ENCODE measurements around the gene TMC1.
A peak's percentile ranks its signal among the peaks of the same experiment; 100 is the strongest.

The TMC1 gene

GRCh38 chr9:72684615-72685014 is 163.2 kb downstream of the TMC1 start:
- DNase-seq = no peak

GRCh38 chr9:72685911-72686310 is 164.5 kb downstream of the TMC1 start:
- DNase-seq = no peak

GRCh38 chr9:72687331-72687730 is 165.9 kb downstream of the TMC1 start:
- DNase-seq = no peak

GRCh38 chr9:72691671-72692070 is 170.3 kb downstream of the TMC1 start:
- no peak for DNase-seq

GRCh38 chr9:72695365-72695764 is 174.0 kb downstream of the TMC1 start:
- no peak for DNase-seq

- no peak for DNase-seq
Observed at GRCh38 chr9:72696511-72696910, 175.1 kb downstream of the TMC1 start.

- DNase-seq = no peak
Observed at GRCh38 chr9:72701510-72701909, 180.1 kb downstream of the TMC1 start.

- no peak for DNase-seq
Observed at GRCh38 chr9:72703574-72703973, 182.2 kb downstream of the TMC1 start.

GRCh38 chr9:72704688-72705375 is 183.4 kb downstream of the TMC1 start:
- DNase-seq = no peak

GRCh38 chr9:72718503-72718902 is 197.1 kb downstream of the TMC1 start:
- DNase-seq = peak in 1 of 3 donors; percentile 4

- DNase-seq = no peak
Observed at GRCh38 chr9:72721067-72721466, 199.7 kb downstream of the TMC1 start.

GRCh38 chr9:72726947-72727346 is 205.5 kb downstream of the TMC1 start:
- no peak for DNase-seq

- no peak for DNase-seq
Observed at GRCh38 chr9:72728031-72728770, 206.8 kb downstream of the TMC1 start.

GRCh38 chr9:72733895-72734294 is 212.5 kb downstream of the TMC1 start:
- no peak for DNase-seq

- peak; percentile 72 to 90 (median 89) for DNase-seq
Observed at GRCh38 chr9:72734631-72735030, 213.2 kb downstream of the TMC1 start.

- no peak for DNase-seq
Observed at GRCh38 chr9:72743836-72744235, 222.4 kb downstream of the TMC1 start.

- no peak for DNase-seq
Observed at GRCh38 chr9:72749276-72749675, 227.9 kb downstream of the TMC1 start.

- no peak for DNase-seq
Observed at GRCh38 chr9:72751541-72751940, 230.1 kb downstream of the TMC1 start.

GRCh38 chr9:72753266-72753893 is 232.0 kb downstream of the TMC1 start:
- peak in 1 of 3 donors; percentile 16 for DNase-seq

- DNase-seq = no peak
Observed at GRCh38 chr9:72755836-72756235, 234.4 kb downstream of the TMC1 start.

GRCh38 chr9:72758944-72759343 is 237.5 kb downstream of the TMC1 start:
- no peak for DNase-seq

GRCh38 chr9:72763022-72763421 is 241.6 kb downstream of the TMC1 start:
- no peak for DNase-seq

- DNase-seq = no peak
Observed at GRCh38 chr9:72769546-72769945, 248.1 kb downstream of the TMC1 start.

- no peak for DNase-seq
Observed at GRCh38 chr9:72772661-72773060, 251.3 kb downstream of the TMC1 start.
